ENCODE results near the gene MSI2.

DNA sequence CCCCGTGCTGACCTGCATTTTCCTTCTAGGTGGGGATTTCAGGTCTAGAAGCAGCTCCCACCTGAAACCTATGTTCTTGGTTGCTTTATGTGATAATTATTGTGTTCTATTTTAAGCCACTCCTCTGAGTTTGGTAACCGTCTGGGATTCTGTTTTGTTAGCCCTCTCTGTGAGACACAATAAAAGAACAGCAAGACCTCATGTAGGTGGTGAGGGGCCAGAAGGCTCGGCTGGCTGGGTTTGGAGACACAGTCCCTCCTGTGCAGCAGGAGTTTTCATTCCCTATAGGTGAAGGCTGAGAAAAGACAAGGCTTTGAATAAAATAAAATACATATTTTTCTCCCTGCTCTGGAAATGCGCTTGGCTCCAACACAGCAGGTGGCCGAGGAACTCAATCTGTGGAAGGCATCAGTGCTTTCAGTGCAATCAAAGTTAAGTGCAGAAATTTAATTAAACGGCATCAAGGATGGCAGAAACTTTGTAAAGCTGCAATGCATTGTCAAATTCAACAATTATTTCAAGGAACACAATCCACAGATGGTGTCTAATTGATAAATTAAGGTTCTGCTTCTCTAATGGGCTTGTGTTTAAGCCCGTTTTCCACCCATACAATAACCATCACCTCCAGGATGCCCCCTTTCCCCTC, 107.8 kb downstream of the MSI2 start:
- TF ChIP-seq, protein P1, sequence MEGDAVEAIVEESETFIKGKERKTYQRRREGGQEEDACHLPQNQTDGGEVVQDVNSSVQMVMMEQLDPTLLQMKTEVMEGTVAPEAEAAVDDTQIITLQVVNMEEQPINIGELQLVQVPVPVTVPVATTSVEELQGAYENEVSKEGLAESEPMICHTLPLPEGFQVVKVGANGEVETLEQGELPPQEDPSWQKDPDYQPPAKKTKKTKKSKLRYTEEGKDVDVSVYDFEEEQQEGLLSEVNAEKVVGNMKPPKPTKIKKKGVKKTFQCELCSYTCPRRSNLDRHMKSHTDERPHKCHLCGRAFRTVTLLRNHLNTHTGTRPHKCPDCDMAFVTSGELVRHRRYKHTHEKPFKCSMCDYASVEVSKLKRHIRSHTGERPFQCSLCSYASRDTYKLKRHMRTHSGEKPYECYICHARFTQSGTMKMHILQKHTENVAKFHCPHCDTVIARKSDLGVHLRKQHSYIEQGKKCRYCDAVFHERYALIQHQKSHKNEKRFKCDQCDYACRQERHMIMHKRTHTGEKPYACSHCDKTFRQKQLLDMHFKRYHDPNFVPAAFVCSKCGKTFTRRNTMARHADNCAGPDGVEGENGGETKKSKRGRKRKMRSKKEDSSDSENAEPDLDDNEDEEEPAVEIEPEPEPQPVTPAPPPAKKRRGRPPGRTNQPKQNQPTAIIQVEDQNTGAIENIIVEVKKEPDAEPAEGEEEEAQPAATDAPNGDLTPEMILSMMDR (conservative IDR thresholded peaks at IDR 0.05; ENCODE audit: low read depth in 2 of 2) = no peak
- TF ChIP-seq EZH2phosphoT487 (IDR thresholded peaks at IDR 0.05; ENCODE audit: unreplicated experiment) = no peak

All from GM23338 (cell line).